HG02642 (cell line): ENCODE data around the gene AUNIP.

Experiments used
- ATAC-seq: cut with Tn5 transposase; IDR thresholded peaks from one replicate; pipeline ENCODE4 v1.9.1; 2021; ENCODE audit warnings: mild to moderate bottlenecking; ENCODE audit not compliant: unreplicated experiment, poor library complexity

AUNIP gene

DNA sequence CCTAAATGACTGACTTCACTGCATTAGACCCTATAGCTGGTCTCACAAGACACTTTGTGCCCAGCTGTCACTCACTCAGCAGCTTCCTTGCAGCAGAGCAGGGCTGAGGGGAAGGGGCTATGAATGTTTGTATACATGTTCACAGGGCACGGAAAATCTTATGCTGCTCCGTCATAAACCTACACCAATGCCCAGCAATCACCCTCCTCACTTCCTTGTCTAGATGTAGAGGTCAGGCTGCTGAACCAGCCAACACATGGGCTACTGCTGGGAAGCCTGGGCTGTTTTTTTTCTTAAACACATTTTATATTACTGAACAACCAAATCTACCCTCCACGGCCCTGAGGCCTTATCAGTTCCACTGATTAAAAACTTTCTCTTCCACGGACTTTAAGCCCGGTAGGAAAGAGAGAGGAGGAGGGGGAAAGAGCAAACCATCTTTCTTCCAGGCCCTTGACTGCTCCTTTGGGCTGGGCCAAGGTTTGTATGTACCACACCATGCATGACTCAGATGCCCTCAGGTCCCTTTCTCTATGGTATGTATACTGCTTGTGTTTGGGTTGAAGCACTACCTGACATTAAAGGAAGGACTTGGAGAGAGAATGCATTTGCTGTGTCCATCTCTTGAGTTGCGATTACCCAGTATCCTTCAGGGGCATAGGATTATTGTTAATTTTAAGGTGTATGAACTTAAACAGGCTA is 26.8 kb downstream of the AUNIP start:
- no peak for ATAC-seq

DNA sequence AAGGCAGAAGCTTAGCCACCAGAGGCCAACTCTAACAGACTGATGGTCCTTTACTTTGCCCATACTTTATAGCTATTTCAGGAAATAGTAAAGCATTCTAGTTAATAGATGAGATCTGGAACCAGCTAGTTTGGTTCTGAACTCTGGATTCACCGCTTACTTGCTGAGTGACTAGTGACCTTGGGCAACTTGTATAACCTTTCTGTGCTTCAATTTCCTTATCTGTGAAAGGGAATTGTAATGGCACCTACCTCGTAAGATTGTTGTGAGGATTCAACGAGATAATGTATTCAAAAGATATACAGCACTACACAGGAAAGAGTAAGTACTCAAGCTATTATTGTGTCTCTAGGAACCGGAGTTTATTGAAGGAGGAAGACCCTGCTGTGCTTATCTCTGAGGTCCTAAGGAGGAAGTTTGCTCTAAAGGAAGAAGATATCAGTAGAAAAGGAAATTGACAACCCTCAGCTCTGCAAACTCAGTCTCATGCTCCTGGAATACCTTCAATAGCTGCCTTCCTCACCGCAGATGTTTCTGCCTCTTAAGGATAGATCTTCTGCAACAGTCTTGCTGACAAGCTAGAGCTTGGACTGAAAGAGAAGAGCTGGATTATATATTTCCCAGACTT is 27.6 kb downstream of the AUNIP start:
- ATAC-seq, result no peak

DNA sequence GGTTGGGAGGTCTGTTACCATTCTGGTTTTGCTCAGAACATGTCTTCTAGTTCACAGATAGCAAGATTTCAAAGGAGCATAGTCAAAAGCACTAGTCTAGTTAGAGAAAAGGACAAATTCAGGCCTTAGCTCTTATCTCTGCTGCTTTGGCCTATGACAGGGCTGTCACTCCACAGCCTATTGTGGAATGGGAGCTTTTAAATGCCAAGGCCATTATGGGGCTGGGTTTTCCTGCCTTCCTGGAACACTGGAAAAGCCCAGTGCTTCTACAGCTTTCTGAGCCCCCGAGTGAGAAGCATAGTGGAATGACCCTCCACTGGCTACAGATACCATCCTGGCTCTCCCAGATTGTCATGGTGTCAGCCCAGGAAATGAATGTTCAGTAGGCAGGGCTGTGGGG is 30.2 kb downstream of the AUNIP start:
- ATAC-seq, result no peak

DNA sequence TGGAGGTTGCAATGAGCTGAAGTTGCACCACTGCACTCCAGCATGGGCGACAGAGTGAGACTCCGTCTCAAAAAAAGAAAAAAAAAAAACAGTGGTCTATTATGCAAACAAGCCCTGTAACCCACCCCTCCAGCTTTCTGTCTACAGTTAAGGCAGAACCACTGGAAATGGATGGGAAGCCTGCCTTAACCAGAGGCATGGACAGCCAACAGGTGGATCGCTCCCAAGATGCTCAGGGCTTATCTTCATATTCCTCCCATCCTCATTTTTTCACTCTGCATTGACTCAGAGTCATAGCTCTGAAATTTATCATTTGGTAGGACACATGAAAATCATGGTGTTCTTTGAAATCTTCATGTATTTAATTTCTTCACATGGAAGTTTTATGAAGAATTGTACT is 30.8 kb downstream of the AUNIP start:
- ATAC-seq, result no peak

DNA sequence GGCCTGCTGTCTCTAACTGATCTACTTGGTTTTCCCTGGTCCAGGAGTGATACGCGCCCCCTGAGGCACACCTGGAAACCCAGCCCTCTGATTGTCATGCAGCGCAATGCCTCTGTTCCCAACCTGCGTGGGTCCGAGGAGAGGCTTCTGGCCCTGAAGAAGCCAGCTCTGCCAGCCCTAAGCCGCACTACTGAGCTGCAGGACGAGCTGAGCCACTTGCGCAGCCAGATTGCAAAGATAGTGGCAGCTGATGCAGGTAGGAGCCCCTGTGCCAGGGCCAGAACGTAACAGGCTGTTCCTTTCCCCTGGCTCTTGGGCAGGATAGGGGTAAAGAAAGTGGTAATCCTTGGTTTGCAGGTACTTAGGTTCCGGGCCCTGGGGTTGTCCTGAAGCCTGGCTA is 32.7 kb downstream of the AUNIP start:
- ATAC-seq, result no peak

DNA sequence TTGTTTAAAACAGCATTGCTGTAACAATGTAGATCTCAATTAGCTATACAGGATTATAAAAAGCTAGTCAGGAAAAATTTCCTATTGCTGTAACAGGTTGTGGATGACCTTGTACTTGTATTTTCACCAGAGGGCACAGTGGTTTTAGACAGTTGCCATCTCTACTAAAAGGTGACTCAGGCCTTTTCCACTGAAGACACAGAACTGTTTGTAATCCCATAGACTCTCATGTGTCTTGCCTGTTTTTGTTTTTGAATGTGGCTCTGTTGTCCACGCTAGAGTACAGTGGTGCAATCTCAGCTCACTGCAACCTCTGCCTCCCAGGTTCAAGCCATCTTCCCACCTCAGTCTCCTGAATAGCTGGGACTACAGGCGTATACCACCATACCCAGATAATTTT is 33.7 kb downstream of the AUNIP start:
- ATAC-seq, result no peak

DNA sequence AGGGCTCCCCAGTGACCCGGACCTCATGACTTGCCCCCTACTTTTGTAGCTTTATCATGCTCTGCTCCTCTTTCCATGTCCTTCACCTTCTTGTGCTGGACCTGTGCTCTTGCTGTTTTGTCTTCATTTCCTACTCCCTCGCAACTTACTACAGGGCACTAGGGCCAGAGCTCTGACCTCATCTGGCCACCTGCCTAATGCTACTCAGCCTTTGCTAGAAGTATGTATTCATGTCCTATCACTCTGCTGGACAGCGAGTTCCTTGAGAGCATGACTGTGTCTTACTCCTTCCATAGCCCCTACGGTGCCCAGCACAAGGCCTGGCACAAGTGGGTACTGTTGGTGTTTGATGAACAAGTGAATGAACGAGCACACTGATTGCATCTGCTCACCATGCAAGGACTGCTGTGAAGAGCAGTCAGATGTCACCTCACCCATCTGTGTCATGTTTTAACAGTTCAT is 37.6 kb downstream of the AUNIP start:
- no peak for ATAC-seq

DNA sequence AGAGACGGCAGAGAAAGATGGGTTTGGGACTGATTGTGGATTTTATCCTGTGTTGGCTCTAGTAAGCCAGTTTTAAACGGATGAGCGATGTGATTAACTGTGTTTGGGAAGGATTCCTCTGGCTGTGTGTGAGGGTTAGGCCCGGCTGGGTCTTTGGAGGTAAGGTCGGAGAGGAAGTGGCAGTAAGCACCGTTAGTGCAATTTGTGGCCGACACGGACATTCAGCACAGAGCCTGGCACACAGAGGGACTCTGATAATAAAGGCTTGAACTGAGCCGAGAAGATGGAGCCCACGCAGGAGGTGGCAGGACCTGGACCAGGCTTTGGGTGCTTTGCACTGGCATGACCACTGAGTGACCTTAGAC is 38.2 kb downstream of the AUNIP start:
- no peak for ATAC-seq

DNA sequence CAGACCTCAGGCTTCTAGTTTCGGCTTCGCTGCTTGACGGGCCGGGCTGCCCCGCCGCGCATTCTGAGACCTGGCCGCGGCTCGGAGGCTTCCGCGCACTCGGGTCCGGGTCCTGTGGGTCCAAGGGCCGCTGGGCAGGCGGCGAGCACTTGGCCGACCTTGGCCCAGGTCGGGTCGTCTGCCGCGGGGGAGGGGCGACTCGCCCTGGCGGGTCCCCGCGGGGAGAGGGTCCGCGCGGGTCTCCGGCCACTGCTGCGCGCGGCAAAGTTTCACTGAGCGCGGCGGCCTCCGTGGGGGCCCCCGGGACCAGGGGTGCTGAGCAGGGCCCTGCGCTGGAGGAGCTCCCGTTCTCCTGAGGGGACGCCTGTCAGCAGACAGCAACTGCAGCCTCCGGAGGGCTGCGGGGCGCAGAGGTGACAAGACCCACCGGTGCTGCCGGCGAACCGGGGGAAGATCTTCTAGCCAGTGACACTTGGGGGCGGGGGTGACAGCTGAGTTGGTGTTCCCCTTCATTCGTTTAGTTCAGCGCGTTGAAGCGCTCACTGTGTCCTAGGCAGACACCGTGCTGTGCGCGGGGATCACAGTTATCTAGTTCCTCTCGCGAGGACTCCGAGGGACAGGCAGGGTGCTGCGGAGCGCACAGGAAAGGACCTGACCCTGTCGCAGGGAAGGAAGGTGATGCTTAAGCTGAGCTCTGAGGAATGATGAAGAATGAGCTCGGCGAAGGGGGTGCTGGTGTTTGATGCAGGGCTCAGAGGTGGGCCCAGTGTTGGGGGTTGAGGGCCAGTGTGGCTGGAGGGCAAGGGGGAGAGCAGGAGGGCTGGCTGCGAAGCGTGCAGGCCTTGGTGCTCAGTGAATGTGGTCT is 38.8 kb downstream of the AUNIP start:
- ATAC-seq, result peak; percentile 38

DNA sequence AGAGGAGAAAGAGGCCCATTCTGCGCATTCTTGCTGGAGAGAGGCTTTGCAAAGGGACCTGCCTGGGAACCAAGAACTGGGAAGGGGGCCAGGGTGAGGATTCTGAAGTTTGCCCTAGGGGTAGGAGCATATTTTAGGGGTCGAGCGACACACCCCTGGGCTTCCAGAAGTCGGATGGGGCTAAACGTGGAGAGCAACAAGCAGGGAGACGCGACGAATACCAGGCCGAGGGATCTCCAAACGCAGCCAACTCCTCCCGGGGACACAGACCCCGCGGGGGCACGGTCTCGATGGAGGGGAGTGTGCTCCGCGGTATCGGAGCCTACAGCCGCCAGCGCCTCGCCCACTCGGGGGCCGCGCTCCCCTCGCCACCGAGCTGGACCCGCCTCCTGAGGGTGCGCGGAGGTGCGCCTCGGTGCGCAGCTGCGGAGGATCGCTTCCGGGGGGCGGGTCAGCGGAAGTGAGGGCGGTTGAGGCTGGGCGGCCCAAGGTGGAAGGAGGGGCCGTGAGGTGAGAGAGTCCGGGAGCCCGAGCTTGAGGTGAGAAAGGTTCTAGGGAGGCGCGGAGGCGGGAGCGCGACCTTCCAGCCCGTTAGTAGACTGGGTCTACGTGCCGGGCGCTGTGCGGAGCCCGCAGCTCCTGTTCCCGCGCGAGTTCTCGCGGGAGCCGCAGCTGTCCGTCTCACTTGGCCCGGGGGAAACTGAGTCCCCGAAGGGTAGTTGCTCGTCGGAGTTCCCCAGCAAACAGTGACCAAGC is 39.6 kb downstream of the AUNIP start, which contains the start of gene MTFR1L:
Gene MTFR1L, plus strand, starts transcription at position 464 of the 756 bp plus-strand sequence. CDS start 3,151 bp downstream, outside the sequence.
- ATAC-seq, result peak; percentile 87

DNA sequence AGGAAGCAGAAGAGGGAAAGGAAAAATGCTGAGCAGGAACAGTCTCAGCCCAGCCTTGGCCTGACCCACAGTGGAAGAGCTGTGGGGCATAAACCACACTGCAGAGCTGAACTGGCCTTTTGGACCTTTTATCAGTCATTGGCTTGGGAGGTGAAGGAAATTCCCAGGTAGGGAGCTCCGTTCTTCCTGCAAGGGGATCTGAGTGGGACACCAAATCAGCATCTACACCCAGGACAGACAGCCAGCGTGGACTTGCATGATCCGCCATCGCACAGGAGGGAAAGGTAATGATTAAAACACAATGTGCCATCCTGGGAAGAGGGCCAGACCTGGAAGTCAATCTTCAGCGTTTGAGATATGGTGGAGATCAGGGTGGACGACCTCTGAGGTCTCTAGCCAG is 40.7 kb downstream of the AUNIP start:
- ATAC-seq, result no peak

DNA sequence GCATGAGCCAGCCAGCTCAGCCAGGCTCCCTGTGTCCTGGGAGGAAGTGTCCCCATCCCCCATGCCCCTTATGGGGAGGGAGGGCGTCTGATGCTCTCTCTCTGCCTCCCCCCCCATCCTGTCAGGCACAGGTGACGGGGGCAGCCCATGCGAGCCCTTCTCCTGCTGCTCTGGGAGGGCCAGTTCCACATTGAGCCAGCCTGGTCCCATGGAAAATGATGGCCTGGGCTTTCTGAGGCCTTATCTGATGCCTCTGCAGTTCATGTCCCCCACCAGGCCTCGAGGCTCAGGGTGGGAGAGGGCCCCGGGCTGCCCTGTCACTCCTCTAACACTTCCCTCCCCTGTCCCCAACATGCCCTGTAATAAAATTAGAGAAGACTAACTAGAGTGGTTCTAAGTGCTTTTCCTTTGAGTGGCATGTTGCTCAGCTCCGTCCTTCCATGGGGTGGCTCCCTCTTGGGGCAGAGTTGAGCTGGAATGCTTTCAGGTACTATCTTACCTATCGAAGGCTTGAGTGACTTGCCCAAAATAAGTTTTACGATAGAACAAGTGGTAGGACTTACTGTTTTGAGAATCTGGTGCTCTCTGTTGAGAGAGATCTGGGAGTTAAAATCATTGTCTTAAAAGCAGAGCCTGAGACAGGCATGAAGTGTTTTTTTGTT is 41.3 kb downstream of the AUNIP start:
- no peak for ATAC-seq

DNA sequence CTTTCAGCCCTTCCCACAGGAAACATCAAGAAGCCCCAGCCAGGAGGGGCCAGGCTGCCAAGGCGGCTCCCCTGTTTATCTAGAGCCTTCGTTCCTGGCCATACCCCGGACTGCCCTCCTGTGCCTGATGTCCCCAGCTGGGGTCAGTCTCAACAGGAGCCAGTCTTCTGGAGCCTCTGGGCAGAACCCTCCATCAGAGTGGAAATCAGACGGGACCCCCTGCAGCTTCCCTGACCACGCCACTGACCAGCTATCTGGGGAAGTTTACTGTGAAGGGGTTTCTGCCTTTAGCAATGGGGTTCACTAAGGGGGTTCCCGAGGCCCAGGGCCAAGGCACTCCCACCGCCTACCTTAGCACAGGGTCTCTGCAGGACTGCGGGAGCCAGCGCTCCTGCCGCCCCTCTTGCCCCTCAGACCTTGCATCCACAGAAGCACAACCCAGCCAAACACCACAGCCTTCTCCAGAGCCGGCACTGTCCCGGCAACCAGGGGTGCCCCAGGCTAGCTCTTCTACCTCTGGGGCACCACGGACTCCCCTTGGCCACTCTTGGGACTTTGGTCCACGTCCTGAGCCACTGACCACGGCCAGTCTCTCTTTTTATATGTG is 43.0 kb downstream of the AUNIP start:
- ATAC-seq, result no peak

DNA sequence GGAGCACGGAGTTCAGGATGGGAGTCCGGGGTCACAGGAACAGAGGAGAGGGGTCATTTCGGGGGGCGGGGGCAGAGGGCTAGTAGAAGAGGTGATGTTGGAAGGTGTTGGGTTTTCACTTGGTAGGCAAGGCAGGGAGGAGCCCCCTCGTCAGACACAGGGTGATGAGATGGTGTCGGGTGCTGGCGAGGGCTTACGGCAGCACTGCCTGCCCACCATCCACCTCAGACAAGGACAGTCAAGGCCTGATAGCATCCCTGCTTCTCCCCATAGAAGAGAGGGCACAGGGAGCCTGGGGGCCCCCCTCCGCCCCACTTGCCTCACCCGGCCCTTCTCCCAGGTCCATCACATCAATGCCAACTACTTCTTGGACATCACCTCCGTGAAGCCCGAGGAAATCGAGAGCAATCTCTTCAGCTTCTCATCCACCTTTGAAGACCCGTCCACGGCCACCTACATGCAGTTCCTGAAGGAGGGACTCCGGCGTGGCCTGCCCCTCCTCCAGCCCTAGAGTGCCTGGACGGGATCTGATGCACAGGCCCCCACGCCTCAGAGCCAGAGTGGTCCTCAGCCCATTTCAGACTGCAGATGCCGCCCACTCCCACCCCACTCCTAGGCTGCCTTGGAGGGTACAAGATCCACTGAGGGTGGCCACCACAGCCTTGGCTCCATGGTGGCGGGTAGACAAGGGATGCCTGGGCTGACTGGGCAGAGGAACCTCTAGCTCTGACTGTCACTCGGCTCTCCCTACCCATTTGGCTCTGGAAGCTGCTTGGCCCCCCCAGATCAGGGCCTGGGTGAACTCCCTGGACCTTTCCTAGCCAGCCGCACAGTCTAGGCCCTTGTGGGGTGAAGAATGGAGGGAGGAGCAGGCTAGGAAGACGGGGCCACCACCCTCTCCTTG is 43.8 kb downstream of the AUNIP start:
- ATAC-seq, result no peak

DNA sequence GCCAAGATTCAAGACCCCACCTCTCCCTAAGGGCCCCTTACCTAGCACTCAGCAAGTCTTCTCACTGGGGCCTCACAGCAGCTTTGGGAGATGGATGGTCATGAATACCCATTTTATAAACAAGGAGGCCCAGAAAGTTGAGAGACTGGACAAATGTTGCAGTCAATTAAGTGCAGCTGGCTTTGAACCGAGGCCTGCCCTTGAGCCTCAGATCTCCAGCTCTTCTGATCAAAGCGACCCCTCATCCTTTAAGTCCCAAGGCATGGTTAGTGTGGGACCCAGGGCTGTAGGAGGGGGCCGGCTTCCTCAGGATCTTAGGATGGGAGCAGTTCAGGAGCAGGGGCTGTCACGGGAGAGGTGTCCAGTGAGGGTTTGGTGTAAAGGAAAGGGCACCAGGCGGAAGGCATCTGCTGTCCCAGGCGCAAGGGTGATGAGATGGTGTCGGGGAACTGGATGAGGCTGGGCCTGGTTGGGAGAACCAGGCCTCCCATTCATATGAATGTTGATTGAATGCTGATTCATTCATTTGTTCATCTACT is 44.6 kb downstream of the AUNIP start:
- ATAC-seq, result no peak

DNA sequence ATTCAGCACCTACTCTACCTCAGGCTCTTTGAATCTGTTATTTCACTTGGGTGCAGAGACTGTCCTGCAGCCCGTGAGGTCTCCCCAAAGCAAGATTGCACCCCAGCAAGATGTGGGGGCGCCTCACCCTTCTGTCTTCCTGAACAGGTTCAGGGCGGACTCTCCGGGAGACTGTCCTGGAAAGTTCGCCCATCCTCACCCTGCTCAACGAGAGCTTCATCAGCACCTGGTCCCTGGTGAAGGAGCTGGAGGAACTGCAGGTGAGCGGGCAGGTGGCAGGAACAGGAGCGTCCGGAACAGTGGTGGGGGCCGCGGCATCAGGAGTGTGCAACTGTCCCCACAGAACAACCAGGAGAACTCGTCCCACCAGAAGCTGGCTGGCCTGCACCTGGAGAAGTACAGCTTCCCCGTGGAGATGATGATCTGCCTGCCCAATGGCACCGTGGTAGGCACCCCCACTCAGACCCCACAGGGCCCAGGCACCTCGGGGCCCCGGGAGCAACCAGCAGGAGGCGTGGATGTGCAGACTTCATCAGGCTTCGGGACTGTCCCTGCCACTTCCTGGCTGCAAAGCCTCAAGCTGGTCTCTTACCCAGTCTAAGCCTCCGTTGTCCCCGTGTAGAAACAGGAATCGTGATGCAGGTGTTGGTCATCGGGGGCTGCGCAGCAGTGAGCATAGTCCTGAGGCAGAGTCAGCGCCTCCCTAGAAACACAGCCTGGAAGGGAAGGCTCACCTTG is 45.4 kb downstream of the AUNIP start:
- no peak for ATAC-seq

DNA sequence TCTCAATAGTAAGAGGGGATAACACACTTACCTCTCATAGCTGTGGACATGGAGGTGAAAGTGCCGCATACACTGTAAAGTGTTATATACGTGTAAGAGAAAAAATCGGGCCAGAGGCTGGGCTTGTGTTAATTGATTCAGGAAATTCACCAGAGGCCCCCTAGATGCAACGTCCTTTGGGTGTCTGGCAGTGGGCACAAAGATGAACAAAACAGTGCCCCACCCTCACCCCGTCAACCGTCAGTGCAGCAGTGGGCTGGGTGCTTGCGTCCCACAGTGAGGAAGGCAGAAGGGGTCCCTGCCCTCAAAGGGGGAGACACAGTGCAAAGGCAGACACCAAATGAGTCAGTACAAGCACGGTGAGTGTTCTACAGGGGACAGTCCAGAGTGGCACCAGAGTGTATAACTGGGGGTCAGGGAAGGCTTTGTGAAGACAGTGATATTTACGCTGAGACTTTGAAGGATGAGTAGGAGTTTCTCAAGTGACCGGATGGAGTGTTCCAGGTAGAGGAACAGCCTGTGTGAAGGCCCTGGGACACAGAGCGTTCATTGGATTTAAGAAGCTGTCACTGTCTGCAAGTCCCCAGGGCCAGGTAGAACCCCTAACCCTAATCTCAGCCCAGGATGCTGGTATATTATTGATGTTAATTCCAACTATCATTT is 46.1 kb downstream of the AUNIP start:
- no peak for ATAC-seq
